H1 (cell line): ENCODE data around the gene SLC7A9. TPM values are rescaled to one million over a fixed set of nuclear protein-coding genes. Genes with fewer than 3 reads are reported as not detected.

Experiments
- CTCF ChIA-PET: fragments of 300-600 bp; sonication (Branson Sonifier 250); formaldehyde crosslinking; loops from one replicate; lab custom pipeline; 2021; ENCODE audit not compliant: partially characterized antibody; lab: Charles Lee
- POLR2A ChIA-PET: fragments of 300-600 bp; sonication (Branson Sonifier 250); formaldehyde crosslinking; loops from one replicate; lab custom pipeline; 2021; ENCODE audit warnings: inconsistent platforms; ENCODE audit not compliant: partially characterized antibody; lab: Charles Lee
- DNase-seq, 2 experiments: peaks; one replicate each; pipeline versions ENCODE4 v3.0.0 to v3.0.0-alpha.2; 2010 to 2022; ENCODE audit warnings: low spot score in 2 of 2, low read depth in 1 of 2, mixed read lengths in 1 of 2
- FAIRE-seq: peaks from 2 replicates; lab custom pipeline; 2011; peaks lifted over from hg19 to GRCh38; lab: Jason Lieb, UNC
- H2AFZ ChIP-seq: 2 replicates; pipeline ENCODE4 v1.8.1; 2012; ENCODE audit warnings: low read length, inconsistent platforms
- H2AK5ac ChIP-seq: 2 replicates; pipeline ENCODE4 v1.6.1; 2013; ENCODE audit warnings: low read depth, low read length
- H2BK120ac ChIP-seq: replicated peaks from 2 replicates; pipeline ENCODE3; 2013; ENCODE audit warnings: low read depth, low read length, inconsistent platforms
- H2BK12ac ChIP-seq: 2 replicates; pipeline ENCODE4 v1.6.1; 2013; ENCODE audit warnings: low read depth, low read length
- H2BK15ac ChIP-seq: 2 replicates; pipeline ENCODE4 v1.6.1; 2013; ENCODE audit warnings: low read length
- H2BK20ac ChIP-seq: 2 replicates; pipeline ENCODE4 v1.6.1; 2013; ENCODE audit warnings: low read length
- H2BK5ac ChIP-seq: 2 replicates; pipeline ENCODE4 v1.6.1; 2013; ENCODE audit warnings: low read depth, low read length
- H3K14ac ChIP-seq: 2 replicates; pipeline ENCODE4 v1.6.1; 2013; ENCODE audit warnings: inconsistent platforms; ENCODE audit not compliant: insufficient read length
- H3K18ac ChIP-seq: 2 replicates; pipeline ENCODE4 v1.6.1; 2013; ENCODE audit warnings: low read length; ENCODE audit errors: extremely low read depth
- H3K23ac ChIP-seq: 2 replicates; pipeline ENCODE4 v1.6.1; 2013; ENCODE audit warnings: inconsistent platforms; ENCODE audit not compliant: insufficient read length
- H3K23me2 ChIP-seq: 2 replicates; pipeline ENCODE4 v1.6.1; 2013; ENCODE audit warnings: low read depth, low read length
- H3K27ac ChIP-seq: 2 replicates; pipeline ENCODE4 v1.6.1; 2011; ENCODE audit warnings: low read depth, low read length, inconsistent platforms
- H3K27me3 ChIP-seq, 4 experiments: replicated peaks in 1 of 4; 1 replicate in 1 of 4; 2 replicates in 3 of 4; pipeline versions ENCODE4 v1.6.1 to v1.8.1; 2011 to 2013; ENCODE audit warnings: low read length in 3 of 4, mild to moderate bottlenecking in 3 of 4, inconsistent platforms in 2 of 4, mixed read lengths in 2 of 4, moderate library complexity in 1 of 4; ENCODE audit not compliant: control insufficient read depth in 3 of 4, insufficient read depth in 3 of 4; ENCODE audit errors: extremely low read depth in 1 of 4
- H3K36me3 ChIP-seq, 4 experiments: 2 replicates each; pipeline versions ENCODE4 v1.6.1 to v1.8.1; 2011 to 2013; ENCODE audit warnings: mild to moderate bottlenecking in 4 of 4, low read length in 3 of 4, moderate library complexity in 2 of 4, control low read depth in 1 of 4, inconsistent platforms in 1 of 4; ENCODE audit not compliant: insufficient read depth in 4 of 4, control insufficient read depth in 2 of 4
- H3K4ac ChIP-seq: replicated peaks from 2 replicates; pipeline ENCODE3; 2013; ENCODE audit warnings: low read length, low read depth, mixed read lengths, inconsistent platforms; ENCODE audit not compliant: insufficient read length
- H3K4me1 ChIP-seq, 4 experiments: replicated peaks in 1 of 4; 1 replicate in 1 of 4; 2 replicates in 3 of 4; pipeline versions ENCODE4 v1.6.1 to v1.8.1; 2011 to 2013; ENCODE audit warnings: low read length in 3 of 4, inconsistent platforms in 2 of 4, mixed read lengths in 1 of 4; ENCODE audit not compliant: insufficient read depth in 4 of 4, control insufficient read depth in 3 of 4
- H3K4me2 ChIP-seq, 2 experiments: 2 replicates each; pipeline versions ENCODE4 v1.6.1 to v1.8.1; 2011 to 2013; ENCODE audit warnings: low read depth in 2 of 2, low read length in 2 of 2, control low read depth in 1 of 2, inconsistent platforms in 1 of 2, mild to moderate bottlenecking in 1 of 2; ENCODE audit not compliant: insufficient read depth in 1 of 2
- H3K4me3 ChIP-seq, 4 experiments: fragments of 200-600, 300-600 bp in 1 of 4; sonication (generic), shearing (Covaris generic), sonication (Bioruptor Twin) in 1 of 4; 2 replicates each; pipeline versions ENCODE4 v1.5.1 to v1.8.1; 2011 to 2016; ENCODE audit warnings: low read length in 4 of 4, low read depth in 3 of 4, control low read depth in 2 of 4, inconsistent platforms in 2 of 4, mild to moderate bottlenecking in 2 of 4, mixed read lengths in 1 of 4, moderate library complexity in 1 of 4; ENCODE audit not compliant: insufficient read depth in 2 of 4; ENCODE audit errors: extremely low read depth in 1 of 4
- H3K56ac ChIP-seq: replicated peaks from 2 replicates; pipeline ENCODE3; 2013; ENCODE audit warnings: low read depth, mild to moderate bottlenecking, mixed read lengths, low read length, inconsistent platforms; ENCODE audit not compliant: insufficient read length
- H3K79me1 ChIP-seq: 2 replicates; pipeline ENCODE4 v1.6.1; 2013; ENCODE audit warnings: low read depth, low read length, control low read depth
- H3K79me2 ChIP-seq, 2 experiments: 2 replicates each; pipeline versions ENCODE4 v1.6.1 to v1.8.1; 2012 to 2013; ENCODE audit warnings: low read length in 2 of 2, mild to moderate bottlenecking in 2 of 2, inconsistent platforms in 1 of 2; ENCODE audit not compliant: insufficient read depth in 2 of 2, control insufficient read depth in 1 of 2
- H3K9ac ChIP-seq, 4 experiments: replicated peaks in 1 of 4; 1 replicate in 1 of 4; 2 replicates in 3 of 4; pipeline versions ENCODE4 v1.6.1 to v1.8.1; 2011 to 2013; ENCODE audit warnings: low read depth in 3 of 4, low read length in 3 of 4, control low read depth in 2 of 4, mild to moderate bottlenecking in 2 of 4, moderate library complexity in 2 of 4, inconsistent platforms in 1 of 4; ENCODE audit errors: extremely low read depth in 1 of 4
- H3K9me3 ChIP-seq, 2 experiments: 2 replicates each; pipeline versions ENCODE4 v1.6.1 to v1.8.1; 2012 to 2013; ENCODE audit warnings: mild to moderate bottlenecking in 2 of 2, moderate library complexity in 2 of 2, control low read depth in 1 of 2, inconsistent platforms in 1 of 2, low read depth in 1 of 2, low read length in 1 of 2, mixed read lengths in 1 of 2; ENCODE audit not compliant: insufficient read depth in 2 of 2
- H4K20me1 ChIP-seq, 2 experiments: replicated peaks in 1 of 2; 2 replicates each; pipeline versions ENCODE3 to v1.8.1; 2011 to 2013; ENCODE audit warnings: inconsistent platforms in 2 of 2, low read length in 2 of 2, mild to moderate bottlenecking in 1 of 2; ENCODE audit not compliant: insufficient read depth in 2 of 2, control insufficient read depth in 1 of 2
- H4K5ac ChIP-seq: 2 replicates; pipeline ENCODE4 v1.6.1; 2013; ENCODE audit warnings: low read length, low read depth, mixed read lengths, inconsistent platforms; ENCODE audit not compliant: insufficient read length
- H4K8ac ChIP-seq: 2 replicates; pipeline ENCODE4 v1.8.0; 2013; ENCODE audit warnings: mild to moderate bottlenecking, moderate library complexity, low read length, inconsistent platforms; ENCODE audit not compliant: insufficient read depth; ENCODE audit errors: extremely low read depth
- H4K91ac ChIP-seq: replicated peaks from 2 replicates; pipeline ENCODE3; 2013; ENCODE audit warnings: low read length, mixed read lengths, inconsistent platforms; ENCODE audit not compliant: insufficient read length
- CHD1 ChIP-seq: IDR thresholded peaks from 2 replicates; pipeline ENCODE4 v1.6.1; 2012; ENCODE audit warnings: low read depth, low read length, improper control_type of control experiment
- EZH2 ChIP-seq: fragments of 200-600 bp; sonication (generic); IDR thresholded peaks from 2 replicates; pipeline ENCODE4 v1.7.1; 2012; ENCODE audit warnings: low read depth, mild to moderate bottlenecking, moderate library complexity, low read length, inconsistent platforms; ENCODE audit not compliant: severe bottlenecking
- GTF2F1 ChIP-seq: IDR thresholded peaks from 2 replicates; pipeline ENCODE4 v1.6.1; 2012; ENCODE audit warnings: low read depth, low read length, improper control_type of control experiment, borderline replicate concordance
- KDM4A ChIP-seq: IDR thresholded peaks from one replicate; pipeline ENCODE4 v1.7.1; 2012; ENCODE audit warnings: low read depth, mild to moderate bottlenecking, moderate library complexity, low read length, inconsistent platforms; ENCODE audit not compliant: severe bottlenecking
- WGBS, 2 experiments: shearing (Covaris generic) in 1 of 2; methylation state at CpG; one replicate each; pipeline versions ENCODE4 v1.1.6 to v1.1.7; 2013 to 2015; ENCODE audit warnings: low lambda C conversion rate in 2 of 2, mixed read lengths in 2 of 2, inconsistent platforms in 1 of 2, low coverage in 1 of 2, missing lambda C conversion rate in 1 of 2; ENCODE audit not compliant: insufficient replicate concordance in 2 of 2, insufficient coverage in 1 of 2, insufficient read length in 1 of 2; ENCODE audit errors: extremely low coverage in 1 of 2, missing lambda C conversion rate in 1 of 2; 5-methylcytosine and 5-hydroxymethylcytosine counted together
- polyA plus RNA-seq, 7 experiments: library from polyadenylated mRNA; depleted of rRNA in 3 of 7; stranded (reverse) in 5 of 7; unstranded in 2 of 7; fragments of >200 nt in 5 of 7; fragments of 200-250 nt in 2 of 7; gene quantifications; 1 replicate in 5 of 7; 2 replicates in 1 of 7; 4 replicates in 1 of 7; pipeline versions ENCODE4 v1.2.1 to v1.2.3, GENCODE V29; 2011 to 2013; ENCODE audit warnings: missing spikeins in 2 of 7, mixed read lengths in 2 of 7
- total RNA-seq: library from RNA; stranded (reverse); fragmentation: NEBNext Ultra II Directional; extraction: Animal tissue kit (Norgen Biotek cat#: 25700); gene quantifications from 2 replicates; pipeline ENCODE4 v1.2.1, GENCODE V29; 2021
- TF ChIP-seq, protein P1 (sequence below): IDR thresholded peaks from 2 replicates; pipeline ENCODE4 v1.6.1; 2012; ENCODE audit warnings: inconsistent platforms

Gene SLC7A9
- total and polyA plus RNA-seq, 2 of the 8 experiments (the other 6 are each of a cell fraction or from before 2014, with no cell fraction given): 0.15 TPM; not detected in 1

GRCh38 chr19:32843716-32844245, 25.8 kb downstream of the SLC7A9 start:
- H2AK5ac ChIP-seq: no peak overlapping the region
- no peak overlapping the region for H3K4me2 ChIP-seq
- no peaks in the 10 kb centered on the region for H3K79me2 ChIP-seq
- H3K14ac ChIP-seq: no peak overlapping the region
- no peak overlapping the region for H3K4me3 ChIP-seq
- no peak overlapping the region for H2BK15ac ChIP-seq
- no peak overlapping the region for H2BK12ac ChIP-seq
- H2BK5ac ChIP-seq: no peak overlapping the region
- no peak overlapping the region for H2BK120ac ChIP-seq
- no peak overlapping the region for H2AFZ ChIP-seq
- no peak overlapping the region for H3K4ac ChIP-seq
- H3K36me3 ChIP-seq: no peaks in the 10 kb centered on the region; a peak in 1 of 8 replicates
- no peak overlapping the region for H3K18ac ChIP-seq
- no peak overlapping the region for H3K9ac ChIP-seq
- no peaks in the 10 kb centered on the region for H3K4me1 ChIP-seq
- H4K8ac ChIP-seq: no peak overlapping the region
- CTCF ChIA-PET: interaction anchor here (0.8 kb wide), 1 partner anchor 96 kb away, joined by 3 read pairs; no protein-coding TSS in a partner anchor
- no peak for FAIRE-seq
- H2BK20ac ChIP-seq: no peak overlapping the region
- no peaks in the 10 kb centered on the region for H3K27me3 ChIP-seq
- H3K23ac ChIP-seq: no peak overlapping the region
- no peak for DNase-seq
- no peak overlapping the region for H4K91ac ChIP-seq
- no peak overlapping the region for H3K56ac ChIP-seq
- H3K27ac ChIP-seq: no peak overlapping the region
- H3K9me3 ChIP-seq: peaks cover 0 to 13% of the 10 kb centered on the region in 2 experiments; a peak in 2 of 4 replicates
- no peak for TF ChIP-seq EZH2
- TF ChIP-seq GTF2F1: no peak
- no peak for TF ChIP-seq KDM4A
- no peak for TF ChIP-seq CHD1
- TF ChIP-seq, protein P1, sequence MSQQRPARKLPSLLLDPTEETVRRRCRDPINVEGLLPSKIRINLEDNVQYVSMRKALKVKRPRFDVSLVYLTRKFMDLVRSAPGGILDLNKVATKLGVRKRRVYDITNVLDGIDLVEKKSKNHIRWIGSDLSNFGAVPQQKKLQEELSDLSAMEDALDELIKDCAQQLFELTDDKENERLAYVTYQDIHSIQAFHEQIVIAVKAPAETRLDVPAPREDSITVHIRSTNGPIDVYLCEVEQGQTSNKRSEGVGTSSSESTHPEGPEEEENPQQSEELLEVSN: no peak
- TF ChIP-seq, all 59 proteins: peak for 0
- H4K5ac ChIP-seq: no peak overlapping the region
- H4K20me1 ChIP-seq: no peaks in the 10 kb centered on the region
- H3K79me1 ChIP-seq: no peaks in the 10 kb centered on the region
- 0 out of 2 replicates have a peak, but pooled peaks cover 1% of the 10 kb centered on the region for H3K23me2 ChIP-seq
- 93% methylated on average over 19 of the region's 19 CpGs; no CpG with 5 or more reads in 1 of the 2 experiments for WGBS, 2 experiments
- POLR2A ChIA-PET: no interaction called here
